ENCODE data around the gene L3MBTL3. TPM values are rescaled to one million over a fixed set of nuclear protein-coding genes. Genes with fewer than 3 reads are reported as not detected.
"Not testable (repeated sequence)": the region's sequence is repeated elsewhere in the genome, so short reads cannot be mapped to it uniquely, and the experiment has no call there.

Gene L3MBTL3
- total RNA-seq, 1 donor from 2014 or later: 8.1 TPM

- H3K9me3 Mint-ChIP-seq: peaks cover 3% of the 10 kb centered on the region
- H3K27ac Mint-ChIP-seq: no peak overlapping the region
- H3K4me1 Mint-ChIP-seq: no peaks in the 10 kb centered on the region
- intact Hi-C loops (cut with micrococcal nuclease): no loop called here
- H3K4me3 Mint-ChIP-seq: no peak overlapping the region
- peaks cover 48% of the 10 kb centered on the region for H3K36me3 Mint-ChIP-seq (ENCODE audit: low read depth)
- peak; percentile 10 for DNase-seq
- H3K27me3 Mint-ChIP-seq: no peaks in the 10 kb centered on the region
Measured at GRCh38 chr6:130147111-130147510, 128.7 kb downstream of the L3MBTL3 start.

GRCh38 chr6:130148181-130148580, 129.8 kb downstream of the L3MBTL3 start:
- Mint-ChIP-seq H3K36me3 (ENCODE audit: low read depth) (peaks cover 39% of the 10 kb centered on the region), H3K27ac (no peak overlapping the region), H3K4me1 (no peaks in the 10 kb centered on the region), H3K4me3 (no peak overlapping the region), H3K27me3 (no peaks in the 10 kb centered on the region), H3K9me3 (peaks cover 3% of the 10 kb centered on the region)
- intact Hi-C loops (cut with micrococcal nuclease): no loop called here
- DNase-seq: no peak

GRCh38 chr6:130149016-130149415, 130.6 kb downstream of the L3MBTL3 start:
- H3K4me1 Mint-ChIP-seq; H3K27ac Mint-ChIP-seq; intact Hi-C loops (cut with micrococcal nuclease); H3K9me3 Mint-ChIP-seq; DNase-seq; H3K27me3 Mint-ChIP-seq; H3K4me3 Mint-ChIP-seq: not testable (repeated sequence)
- H3K36me3 Mint-ChIP-seq (ENCODE audit: low read depth): peaks cover 33% of the 10 kb centered on the region

- no peaks in the 10 kb centered on the region for H3K27me3 Mint-ChIP-seq
- intact Hi-C loops (cut with micrococcal nuclease): no loop called here
- no peak for DNase-seq
- no peak overlapping the region for H3K4me3 Mint-ChIP-seq
- H3K9me3 Mint-ChIP-seq: peaks cover 3% of the 10 kb centered on the region
- no peaks in the 10 kb centered on the region for H3K4me1 Mint-ChIP-seq
- H3K27ac Mint-ChIP-seq: no peak overlapping the region
- peaks cover 29% of the 10 kb centered on the region for H3K36me3 Mint-ChIP-seq (ENCODE audit: low read depth)
Measured at GRCh38 chr6:130150906-130151305, 132.5 kb downstream of the L3MBTL3 start.

- H3K9me3 Mint-ChIP-seq: peaks cover 3% of the 10 kb centered on the region
- H3K4me1 Mint-ChIP-seq: no peaks in the 10 kb centered on the region
- H3K27me3 Mint-ChIP-seq: no peaks in the 10 kb centered on the region
- intact Hi-C loops (cut with micrococcal nuclease): no loop called here
- peaks cover 26% of the 10 kb centered on the region for H3K36me3 Mint-ChIP-seq (ENCODE audit: low read depth)
- H3K27ac Mint-ChIP-seq: no peak overlapping the region
- no peak overlapping the region for H3K4me3 Mint-ChIP-seq
- no peak for DNase-seq
Measured at GRCh38 chr6:130152908-130153510, 134.6 kb downstream of the L3MBTL3 start.

GRCh38 chr6:130156908-130157307, 138.5 kb downstream of the L3MBTL3 start:
- H3K4me1 Mint-ChIP-seq: no peaks in the 10 kb centered on the region
- intact Hi-C loops (cut with micrococcal nuclease): no loop called here
- H3K36me3 Mint-ChIP-seq (ENCODE audit: low read depth): peaks cover 38% of the 10 kb centered on the region
- no peak overlapping the region for H3K27ac Mint-ChIP-seq
- H3K27me3 Mint-ChIP-seq: no peaks in the 10 kb centered on the region
- DNase-seq: no peak
- no peak overlapping the region for H3K4me3 Mint-ChIP-seq
- peaks cover 7% of the 10 kb centered on the region for H3K9me3 Mint-ChIP-seq

GRCh38 chr6:130158056-130158455, 139.7 kb downstream of the L3MBTL3 start:
- no peaks in the 10 kb centered on the region for H3K4me1 Mint-ChIP-seq
- peaks cover 40% of the 10 kb centered on the region for H3K36me3 Mint-ChIP-seq (ENCODE audit: low read depth)
- no peak for DNase-seq
- no peaks in the 10 kb centered on the region for H3K27me3 Mint-ChIP-seq
- H3K4me3 Mint-ChIP-seq: no peak overlapping the region
- intact Hi-C loops (cut with micrococcal nuclease): no loop called here
- H3K9me3 Mint-ChIP-seq: peaks cover 7% of the 10 kb centered on the region
- H3K27ac Mint-ChIP-seq: no peak overlapping the region

- intact Hi-C loops (cut with micrococcal nuclease): no loop called here
- peaks cover 43% of the 10 kb centered on the region for H3K36me3 Mint-ChIP-seq (ENCODE audit: low read depth)
- peaks cover 7% of the 10 kb centered on the region for H3K9me3 Mint-ChIP-seq
- no peak overlapping the region for H3K4me3 Mint-ChIP-seq
- no peaks in the 10 kb centered on the region for H3K4me1 Mint-ChIP-seq
- H3K27ac Mint-ChIP-seq: no peak overlapping the region
- DNase-seq: no peak
- no peaks in the 10 kb centered on the region for H3K27me3 Mint-ChIP-seq
Measured at GRCh38 chr6:130158548-130158947, 140.2 kb downstream of the L3MBTL3 start.

GRCh38 chr6:130159956-130160355, 141.6 kb downstream of the L3MBTL3 start:
- intact Hi-C loops (cut with micrococcal nuclease): no loop called here
- H3K4me3 Mint-ChIP-seq: no peak overlapping the region
- no peak overlapping the region for H3K27ac Mint-ChIP-seq

GRCh38 chr6:130161683-130162404, 143.5 kb downstream of the L3MBTL3 start:
- peaks cover 54% of the 10 kb centered on the region for H3K36me3 Mint-ChIP-seq (ENCODE audit: low read depth)
- intact Hi-C loops (cut with micrococcal nuclease): no loop called here

More at GRCh38 chr6:130159956-130160355, 141.6 kb downstream of the L3MBTL3 start:
- Mint-ChIP-seq H3K4me1 (no peaks in the 10 kb centered on the region), H3K9me3 (peaks cover 14% of the 10 kb centered on the region), H3K27me3 (no peaks in the 10 kb centered on the region), H3K36me3 (ENCODE audit: low read depth) (peaks cover 46% of the 10 kb centered on the region)
- DNase-seq: no peak

GRCh38 chr6:130162421-130162820, 144.0 kb downstream of the L3MBTL3 start:
- H3K36me3 Mint-ChIP-seq (ENCODE audit: low read depth): peaks cover 57% of the 10 kb centered on the region
- H3K9me3 Mint-ChIP-seq: peaks cover 21% of the 10 kb centered on the region
- H3K4me1 Mint-ChIP-seq: peaks cover 5% of the 10 kb centered on the region
- intact Hi-C loops (cut with micrococcal nuclease): no loop called here
- H3K27me3 Mint-ChIP-seq: peaks cover 2% of the 10 kb centered on the region
- DNase-seq: no peak
- H3K4me3 Mint-ChIP-seq: no peak overlapping the region
- H3K27ac Mint-ChIP-seq: no peak overlapping the region

More at GRCh38 chr6:130161683-130162404, 143.5 kb downstream of the L3MBTL3 start:
- Mint-ChIP-seq H3K27ac (no peak overlapping the region), H3K4me1 (peaks cover 5% of the 10 kb centered on the region), H3K9me3 (peaks cover 21% of the 10 kb centered on the region), H3K27me3 (peaks cover 2% of the 10 kb centered on the region), H3K4me3 (no peak overlapping the region)
- DNase-seq: no peak

- intact Hi-C loops (cut with micrococcal nuclease): no loop called here
- H3K4me1 Mint-ChIP-seq: peaks cover 5% of the 10 kb centered on the region
- H3K27me3 Mint-ChIP-seq: peaks cover 2% of the 10 kb centered on the region
- no peak overlapping the region for H3K4me3 Mint-ChIP-seq
- peaks cover 54% of the 10 kb centered on the region for H3K36me3 Mint-ChIP-seq (ENCODE audit: low read depth)
- H3K9me3 Mint-ChIP-seq: peaks cover 21% of the 10 kb centered on the region
- no peak overlapping the region for H3K27ac Mint-ChIP-seq
- no peak for DNase-seq
Measured at GRCh38 chr6:130163266-130163665, 144.9 kb downstream of the L3MBTL3 start.

- Mint-ChIP-seq H3K27ac (no peak overlapping the region), H3K27me3 (peaks cover 2% of the 10 kb centered on the region), H3K4me1 (peaks cover 5% of the 10 kb centered on the region)
Measured at GRCh38 chr6:130164251-130164650, 145.9 kb downstream of the L3MBTL3 start.

GRCh38 chr6:130167655-130168054, 149.3 kb downstream of the L3MBTL3 start:
- H3K27ac Mint-ChIP-seq: no peak overlapping the region
- H3K4me1 Mint-ChIP-seq: peaks cover 5% of the 10 kb centered on the region
- H3K4me3 Mint-ChIP-seq: no peak overlapping the region
- peaks cover 2% of the 10 kb centered on the region for H3K27me3 Mint-ChIP-seq
- H3K36me3 Mint-ChIP-seq (ENCODE audit: low read depth): peaks cover 51% of the 10 kb centered on the region
- DNase-seq: no peak
- intact Hi-C loops (cut with micrococcal nuclease): no loop called here
- H3K9me3 Mint-ChIP-seq: peaks cover 38% of the 10 kb centered on the region

More at GRCh38 chr6:130164251-130164650, 145.9 kb downstream of the L3MBTL3 start:
- H3K9me3 Mint-ChIP-seq: peaks cover 21% of the 10 kb centered on the region
- no peak overlapping the region for H3K4me3 Mint-ChIP-seq
- DNase-seq: no peak
- intact Hi-C loops (cut with micrococcal nuclease): no loop called here
- H3K36me3 Mint-ChIP-seq (ENCODE audit: low read depth): peaks cover 49% of the 10 kb centered on the region
